Measurements from ENCODE around the gene CGB8.
A peak's percentile ranks its signal among the peaks of the same experiment; 100 is the strongest.

The CGB8 gene

GRCh38 chr19:49004964-49005614, 43.8 kb downstream of the CGB8 start:
- no peak for ATAC-seq

- ATAC-seq: no peak
These were observed 44.8 kb downstream of the CGB8 start for GRCh38 chr19:49004133-49004532.

GRCh38 chr19:48999481-49000325, 49.2 kb downstream of the CGB8 start:
- ATAC-seq: peak; percentile 77 to 86

- ATAC-seq: no peak
These were observed 50.9 kb downstream of the CGB8 start for GRCh38 chr19:48997972-48998371.

Data from activated CD4-positive, CD25-positive, alpha-beta regulatory T cell treated with anti-CD3 and anti-CD28 coated beads, Interleukin-2, amount 50 U/mL, for 24 hours (primary cell).